Neutrophil (primary cell): ENCODE data around the gene TBXAS1.

Experiments
- H3K27ac ChIP-seq: fragments of 200-600 bp; sonication (generic); 2 replicates; pipeline ENCODE4 v1.5.1; 2016; ENCODE audit warnings: mild to moderate bottlenecking, moderate library complexity
- H3K27me3 ChIP-seq: fragments of 200-600 bp; sonication (generic); 2 replicates; pipeline ENCODE4 v1.6.0; 2016; ENCODE audit warnings: mild to moderate bottlenecking
- H3K36me3 ChIP-seq: fragments of 200-600 bp; sonication (generic); 2 replicates; pipeline ENCODE4 v1.5.1; 2017
- H3K4me1 ChIP-seq, 2 experiments: fragments of 200-600 bp in 1 of 2; sonication (generic) in 1 of 2; 1 replicate in 1 of 2; 2 replicates in 1 of 2; pipeline versions ENCODE4 v1.5.1 to v1.6.1; 2013 to 2016; ENCODE audit warnings: low read depth in 1 of 2, low read length in 1 of 2, mild to moderate bottlenecking in 1 of 2, moderate library complexity in 1 of 2; ENCODE audit not compliant: control insufficient read depth in 1 of 2, insufficient read depth in 1 of 2
- H3K4me3 ChIP-seq, 2 experiments: fragments of 200-600 bp in 1 of 2; sonication (generic) in 1 of 2; 1 replicate in 1 of 2; 2 replicates in 1 of 2; pipeline ENCODE4 v1.5.1; 2013 to 2016; ENCODE audit warnings: low read depth in 1 of 2, low read length in 1 of 2, mild to moderate bottlenecking in 1 of 2, moderate library complexity in 1 of 2
- H3K9me3 ChIP-seq: fragments of 200-600 bp; sonication (generic); 2 replicates; pipeline ENCODE4 v1.5.1; 2016
- TF ChIP-seq, protein P1 (sequence below): fragments of 200-600 bp; sonication (generic); IDR thresholded peaks from 2 replicates; pipeline ENCODE4 v1.5.1; 2016; ENCODE audit warnings: antibody characterized with exemption

The TBXAS1 gene

DNA sequence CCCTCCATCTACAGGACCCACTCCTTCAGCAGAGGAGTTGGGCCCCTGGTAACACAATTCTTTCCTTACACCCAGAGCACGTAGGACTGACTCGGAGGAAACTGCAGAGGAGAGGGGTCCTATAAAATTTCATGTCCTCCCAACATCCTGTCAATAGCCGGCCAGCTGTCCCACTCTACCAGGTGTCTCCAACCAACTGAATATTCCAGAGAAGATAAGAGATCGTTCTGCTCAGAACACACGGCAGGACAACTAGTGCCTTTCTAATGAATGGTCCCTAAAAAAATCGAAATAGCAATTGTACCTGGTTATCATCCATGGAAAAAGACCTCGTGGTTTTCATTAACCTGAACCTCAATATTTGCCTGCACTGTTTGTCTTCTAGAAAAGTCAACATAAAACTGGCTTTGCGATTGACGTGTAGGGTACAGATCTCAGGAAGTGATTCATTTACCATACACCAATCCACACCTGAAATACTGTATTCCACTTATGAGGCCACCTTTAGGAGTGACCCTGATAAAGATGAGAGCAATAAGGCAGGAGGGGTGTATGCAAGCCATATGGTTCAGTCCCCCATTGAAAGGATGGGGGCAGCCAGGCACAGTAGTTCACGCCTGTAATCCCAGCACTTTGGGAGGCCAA is 121.9 kb downstream of the TBXAS1 start:
- H3K4me3 ChIP-seq: no peak overlapping the region
- H3K27me3 ChIP-seq: no peaks in the 10 kb centered on the region
- no peaks in the 10 kb centered on the region for H3K4me1 ChIP-seq
- TF ChIP-seq, protein P1, sequence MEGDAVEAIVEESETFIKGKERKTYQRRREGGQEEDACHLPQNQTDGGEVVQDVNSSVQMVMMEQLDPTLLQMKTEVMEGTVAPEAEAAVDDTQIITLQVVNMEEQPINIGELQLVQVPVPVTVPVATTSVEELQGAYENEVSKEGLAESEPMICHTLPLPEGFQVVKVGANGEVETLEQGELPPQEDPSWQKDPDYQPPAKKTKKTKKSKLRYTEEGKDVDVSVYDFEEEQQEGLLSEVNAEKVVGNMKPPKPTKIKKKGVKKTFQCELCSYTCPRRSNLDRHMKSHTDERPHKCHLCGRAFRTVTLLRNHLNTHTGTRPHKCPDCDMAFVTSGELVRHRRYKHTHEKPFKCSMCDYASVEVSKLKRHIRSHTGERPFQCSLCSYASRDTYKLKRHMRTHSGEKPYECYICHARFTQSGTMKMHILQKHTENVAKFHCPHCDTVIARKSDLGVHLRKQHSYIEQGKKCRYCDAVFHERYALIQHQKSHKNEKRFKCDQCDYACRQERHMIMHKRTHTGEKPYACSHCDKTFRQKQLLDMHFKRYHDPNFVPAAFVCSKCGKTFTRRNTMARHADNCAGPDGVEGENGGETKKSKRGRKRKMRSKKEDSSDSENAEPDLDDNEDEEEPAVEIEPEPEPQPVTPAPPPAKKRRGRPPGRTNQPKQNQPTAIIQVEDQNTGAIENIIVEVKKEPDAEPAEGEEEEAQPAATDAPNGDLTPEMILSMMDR: no peak
- H3K36me3 ChIP-seq: peaks cover 41% of the 10 kb centered on the region
- no peak overlapping the region for H3K27ac ChIP-seq
- H3K9me3 ChIP-seq: no peaks in the 10 kb centered on the region

DNA sequence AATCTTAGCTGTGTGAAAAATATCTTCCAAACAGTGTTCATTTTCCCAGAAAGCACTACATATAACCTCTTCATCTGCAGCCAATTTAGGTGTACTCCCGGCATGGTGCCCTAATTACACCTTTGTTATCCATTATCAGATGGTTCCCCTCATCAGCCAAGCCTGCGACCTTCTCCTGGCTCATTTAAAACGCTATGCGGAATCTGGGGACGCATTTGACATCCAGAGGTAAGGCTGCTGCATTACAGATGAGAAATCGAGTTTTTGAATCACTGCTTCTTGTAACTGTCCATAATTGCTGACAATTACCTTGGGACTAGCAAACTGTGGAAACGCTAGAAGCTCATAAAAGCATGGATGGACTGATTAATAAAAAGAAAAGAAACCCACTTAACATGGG is 124.2 kb downstream of the TBXAS1 start:
- Histone ChIP-seq H3K27ac (no peak overlapping the region), H3K4me1 (no peaks in the 10 kb centered on the region), H3K9me3 (no peaks in the 10 kb centered on the region), H3K36me3 (peaks cover 63% of the 10 kb centered on the region), H3K27me3 (no peaks in the 10 kb centered on the region), H3K4me3 (no peak overlapping the region)
- TF ChIP-seq, protein P1: no peak

DNA sequence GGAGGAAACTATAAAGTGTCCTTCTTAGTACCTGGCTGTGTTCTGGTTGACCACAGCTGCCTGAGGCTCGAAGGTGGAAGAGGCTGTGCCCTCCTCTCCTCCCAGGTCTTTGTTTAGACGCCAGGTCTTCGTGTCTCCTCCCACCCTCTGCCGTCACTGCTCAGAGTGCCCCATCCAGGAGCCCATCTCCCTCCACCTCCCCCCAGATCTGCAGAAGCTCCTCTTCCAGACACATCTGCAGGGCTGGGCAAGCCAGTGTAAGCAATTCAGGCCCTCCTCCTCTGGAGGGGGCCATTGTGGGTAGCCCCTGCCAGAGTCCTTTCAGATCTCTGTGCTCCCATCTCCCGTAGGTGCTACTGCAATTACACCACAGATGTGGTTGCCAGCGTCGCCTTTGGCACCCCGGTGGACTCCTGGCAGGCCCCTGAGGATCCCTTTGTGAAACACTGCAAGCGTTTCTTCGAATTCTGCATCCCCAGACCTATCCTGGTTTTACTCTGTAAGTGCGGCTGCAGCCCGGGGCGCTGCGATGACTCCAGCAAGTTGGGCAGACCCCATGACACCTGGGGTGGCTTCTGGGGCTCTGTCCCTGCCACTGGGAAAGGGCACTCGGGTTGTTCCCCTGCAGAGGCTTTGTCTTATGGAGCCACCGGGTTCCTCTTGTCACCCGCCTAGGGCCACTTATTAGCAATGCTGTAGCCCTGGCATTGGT is 126.2 kb downstream of the TBXAS1 start:
- Histone ChIP-seq H3K4me3 (no peak overlapping the region), H3K4me1 (no peaks in the 10 kb centered on the region), H3K27me3 (no peaks in the 10 kb centered on the region), H3K36me3 (peaks cover 81% of the 10 kb centered on the region), H3K9me3 (no peaks in the 10 kb centered on the region), H3K27ac (no peak overlapping the region)
- TF ChIP-seq, protein P1: no peak

DNA sequence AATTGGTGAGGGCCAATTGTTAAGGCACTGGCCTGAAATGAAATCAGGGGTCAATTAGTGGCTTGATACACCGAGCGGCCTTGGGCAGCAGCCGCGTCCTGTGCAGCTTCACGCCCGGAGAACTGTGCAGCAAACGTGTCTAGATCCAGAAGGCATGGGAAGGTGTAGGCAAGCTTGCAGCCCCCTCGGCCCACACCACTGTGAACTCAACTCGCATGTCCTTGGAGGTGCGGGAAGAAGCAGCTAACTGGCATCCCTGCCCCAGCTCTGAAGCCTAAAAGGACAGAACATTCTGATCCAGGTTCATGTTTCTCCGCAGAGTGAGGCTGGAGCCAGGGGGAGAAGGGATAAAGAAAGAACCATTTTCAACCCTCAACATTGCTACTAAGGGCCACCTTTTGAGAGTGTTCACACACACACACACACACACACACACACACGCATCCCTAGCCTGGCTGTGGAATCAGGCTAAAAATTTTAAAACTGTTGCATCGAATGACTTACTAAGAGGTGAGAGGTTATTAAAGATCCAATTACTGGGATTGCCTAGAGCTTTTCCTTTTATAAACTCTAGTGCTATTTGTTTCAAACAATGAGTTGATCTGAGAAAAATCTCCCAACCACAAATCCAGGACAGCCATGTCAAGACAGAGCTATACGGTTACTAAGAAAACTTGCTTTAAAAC is 129.7 kb downstream of the TBXAS1 start:
- no peaks in the 10 kb centered on the region for H3K27me3 ChIP-seq
- peaks cover 93% of the 10 kb centered on the region for H3K36me3 ChIP-seq
- H3K9me3 ChIP-seq: no peaks in the 10 kb centered on the region
- H3K4me1 ChIP-seq: no peaks in the 10 kb centered on the region
- no peak overlapping the region for H3K27ac ChIP-seq
- TF ChIP-seq, protein P1: no peak
- H3K4me3 ChIP-seq: no peak overlapping the region

DNA sequence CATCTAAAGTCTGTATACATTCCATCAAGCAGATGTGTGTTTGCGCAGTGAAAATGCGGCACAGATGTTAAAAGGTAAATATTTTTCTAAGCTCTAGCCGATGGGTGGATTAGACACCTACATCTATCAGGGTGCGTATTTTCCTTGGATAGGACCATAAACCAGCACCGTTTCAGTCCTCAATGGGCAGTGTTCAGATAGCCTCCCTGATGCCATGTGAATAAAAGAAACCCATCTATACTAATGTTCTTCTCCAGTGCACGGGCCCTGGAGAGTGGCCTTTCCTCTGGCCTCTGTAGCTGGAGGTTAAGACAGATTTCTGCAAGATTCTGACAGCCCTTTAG is 130.2 kb downstream of the TBXAS1 start:
- no peak overlapping the region for H3K27ac ChIP-seq

More for the DNA sequence above, 130.2 kb downstream of the TBXAS1 start:
- H3K36me3 ChIP-seq: peaks cover 94% of the 10 kb centered on the region
- H3K4me1 ChIP-seq: no peaks in the 10 kb centered on the region
- H3K9me3 ChIP-seq: no peaks in the 10 kb centered on the region
- TF ChIP-seq, protein P1: no peak
- no peaks in the 10 kb centered on the region for H3K27me3 ChIP-seq
- no peak overlapping the region for H3K4me3 ChIP-seq
